NCI-H510A treated with DMSO at 0.1 percent for 48 hours (cell line): ENCODE measurements around the gene WDR53.
"Not testable (repeated sequence)": the region's sequence is repeated elsewhere in the genome, so short reads cannot be mapped to it uniquely, and the experiment has no call there.

Experiments used
- DNase-seq: peaks from one replicate; lab custom pipeline; 2025; lab: John Stamatoyannopoulos, UW

WDR53 gene

GRCh38 chr3:196558476-196558875 is 9.9 kb downstream of the WDR53 start:
- no peak for DNase-seq

DNA sequence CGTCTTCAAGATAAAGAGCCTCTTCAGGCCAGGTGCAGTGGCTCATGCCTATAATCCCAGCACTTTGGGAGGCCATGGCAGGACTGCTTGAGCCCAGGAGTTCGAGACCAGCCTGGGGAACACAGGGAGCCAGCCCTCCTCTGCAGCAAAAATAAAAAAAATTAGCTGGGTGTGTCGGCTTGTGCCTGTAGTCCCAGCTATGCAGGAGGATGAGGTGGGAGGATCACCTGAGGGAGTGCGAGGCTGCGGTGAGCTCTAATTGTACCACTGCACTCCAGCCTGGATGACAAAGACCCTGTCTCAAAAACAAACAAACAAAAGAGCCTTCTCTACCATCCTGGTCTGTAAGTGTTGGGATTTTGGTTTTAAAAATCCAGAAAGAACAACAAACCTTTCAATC is 11.1 kb downstream of the WDR53 start:
- DNase-seq: no peak

- no peak for DNase-seq
Measured at GRCh38 chr3:196555295-196555694, 13.1 kb downstream of the WDR53 start.

- no peak for DNase-seq
Measured at GRCh38 chr3:196554205-196554604, 14.1 kb downstream of the WDR53 start.

- DNase-seq: no peak
Measured at GRCh38 chr3:196553551-196553950, 14.8 kb downstream of the WDR53 start.

DNA sequence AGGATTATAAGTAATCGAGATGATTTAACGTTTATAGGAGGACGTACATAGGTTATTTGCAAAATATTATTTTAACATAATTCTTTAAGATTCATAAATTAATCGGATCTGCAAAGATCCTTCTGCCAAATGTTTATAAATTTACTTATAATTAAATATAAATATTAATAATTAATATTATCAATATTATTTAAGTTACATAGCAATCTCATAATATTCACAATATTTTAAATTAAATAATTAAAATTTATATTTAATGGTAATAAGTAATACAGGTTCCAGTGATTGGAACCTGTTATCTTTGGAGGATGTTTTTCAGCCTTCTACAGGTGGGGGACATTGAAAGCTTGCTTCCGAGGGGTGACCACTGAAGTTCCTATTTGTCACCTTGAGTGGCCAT is 16.1 kb downstream of the WDR53 start:
- no peak for DNase-seq

- DNase-seq: not testable (repeated sequence)
Measured at GRCh38 chr3:196550172-196550571, 18.2 kb downstream of the WDR53 start.

- not testable (repeated sequence) for DNase-seq
Measured at GRCh38 chr3:196549312-196549711, 19.0 kb downstream of the WDR53 start.

- no peak for DNase-seq
Measured at GRCh38 chr3:196547067-196547466, 21.3 kb downstream of the WDR53 start.

DNA sequence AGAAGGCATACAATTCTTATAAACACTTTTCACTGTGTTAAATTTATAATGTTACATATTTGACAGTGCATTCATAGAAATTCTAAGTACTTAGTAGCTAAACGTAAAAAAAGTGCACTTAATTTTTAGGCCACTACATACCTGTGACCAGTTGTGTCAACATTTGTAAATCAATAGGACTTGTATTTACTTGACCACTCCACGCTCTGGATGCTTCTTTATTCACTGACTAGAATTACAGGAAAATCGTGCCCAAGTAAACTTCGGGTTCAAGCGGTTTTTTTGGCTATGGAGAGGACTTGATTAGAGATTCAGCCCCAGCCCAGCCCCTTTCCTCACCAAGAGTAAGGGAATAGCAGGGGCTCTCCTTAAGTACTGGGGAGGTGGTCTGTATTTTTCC is 21.8 kb downstream of the WDR53 start:
- no peak for DNase-seq

- DNase-seq: no peak
Measured at GRCh38 chr3:196544491-196544992, 23.8 kb downstream of the WDR53 start.

DNA sequence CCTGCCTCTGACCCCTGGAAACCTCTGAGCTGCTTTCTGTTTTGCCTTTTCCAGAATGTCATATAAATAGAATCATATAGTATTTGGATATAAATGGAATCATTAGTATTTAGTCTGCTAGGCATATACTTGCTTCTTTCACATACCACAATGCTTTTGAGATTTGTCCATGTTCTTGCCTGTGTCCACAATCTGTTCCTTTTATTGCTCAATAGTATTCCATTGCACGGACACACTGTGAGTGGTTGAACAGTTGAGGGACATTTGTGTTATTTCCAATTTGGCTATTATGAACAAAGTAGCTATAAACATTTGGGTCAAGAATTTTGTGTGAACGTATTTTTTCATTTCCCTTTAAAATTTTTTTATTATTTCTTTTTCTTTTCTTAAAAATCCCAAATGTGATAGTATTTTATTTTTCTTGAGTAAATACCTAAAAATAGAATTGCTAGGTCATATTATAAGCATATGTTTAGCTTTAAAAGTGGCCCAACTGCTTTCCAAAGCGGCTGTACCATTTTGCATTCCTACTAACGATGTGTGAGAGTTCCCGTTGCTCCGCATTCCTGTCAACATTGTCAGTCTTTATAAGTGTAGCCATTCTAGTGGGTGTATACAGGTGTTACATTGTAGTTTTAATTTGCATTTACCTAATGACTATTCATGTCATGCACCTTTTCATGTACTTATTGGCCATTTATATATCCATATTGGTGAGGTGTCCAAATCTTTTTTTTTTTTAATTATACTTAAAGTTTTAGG is 26.5 kb downstream of the WDR53 start:
- no peak for DNase-seq

GRCh38 chr3:196537319-196537984 is 30.9 kb downstream of the WDR53 start:
- DNase-seq: peak; percentile 15

GRCh38 chr3:196533260-196533681 is 35.1 kb downstream of the WDR53 start:
- DNase-seq: no peak

GRCh38 chr3:196531418-196531817 is 36.9 kb downstream of the WDR53 start:
- no peak for DNase-seq

DNA sequence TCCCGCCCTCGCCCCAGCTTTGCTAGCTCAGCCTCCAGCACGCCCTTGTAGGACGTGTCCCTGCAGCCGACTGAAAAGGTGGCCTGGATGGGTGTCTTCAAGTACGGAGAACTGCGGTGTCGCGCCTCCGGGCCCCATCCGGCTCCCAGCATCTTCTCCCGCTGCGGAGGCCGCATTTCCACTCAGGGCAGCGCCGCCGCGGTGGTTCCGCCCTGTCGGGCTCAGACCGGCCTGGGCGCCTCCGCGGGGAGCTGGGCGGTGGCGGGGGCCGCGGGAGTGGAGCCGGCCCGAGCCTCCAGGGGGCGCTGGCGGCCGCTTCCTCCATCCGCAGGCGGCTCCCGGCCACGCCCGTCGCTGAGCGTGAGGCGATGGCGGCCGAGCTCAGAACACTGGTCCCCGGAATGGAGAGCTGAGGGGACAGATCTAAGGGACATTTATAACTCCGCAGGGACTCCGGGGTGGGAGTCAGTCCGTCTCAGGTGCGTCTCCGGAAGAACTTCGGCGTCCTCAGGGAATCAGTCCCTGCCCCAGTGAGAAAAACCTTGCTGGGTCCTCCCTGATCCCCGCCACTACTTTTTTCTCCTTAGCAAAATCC is 39.6 kb downstream of the WDR53 start:
- peak; percentile 51 for DNase-seq

GRCh38 chr3:196525141-196525540 is 43.2 kb downstream of the WDR53 start:
- DNase-seq: no peak

- DNase-seq: no peak
Measured at GRCh38 chr3:196524527-196524926, 43.8 kb downstream of the WDR53 start.

DNA sequence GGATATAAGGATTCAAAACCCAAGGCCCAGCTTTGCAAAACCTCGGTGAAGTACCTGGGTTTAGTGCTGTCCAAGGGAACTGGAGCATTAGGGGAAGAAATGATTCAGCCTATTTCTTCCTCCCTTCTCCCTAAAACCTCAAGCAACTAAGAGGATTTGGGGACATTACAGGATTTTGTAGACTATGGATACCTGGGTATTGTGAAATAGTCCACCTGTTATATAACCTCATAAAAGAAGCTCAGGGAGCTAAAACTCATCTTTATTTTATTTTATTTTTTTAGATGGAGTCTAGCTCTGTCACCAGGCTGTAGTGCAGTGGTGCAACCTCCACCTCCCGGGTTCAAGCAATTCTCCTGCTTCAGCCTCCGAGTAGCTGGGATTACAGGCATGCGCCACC is 44.5 kb downstream of the WDR53 start:
- no peak for DNase-seq

GRCh38 chr3:196521291-196521690 is 47.1 kb downstream of the WDR53 start:
- not testable (repeated sequence) for DNase-seq

DNA sequence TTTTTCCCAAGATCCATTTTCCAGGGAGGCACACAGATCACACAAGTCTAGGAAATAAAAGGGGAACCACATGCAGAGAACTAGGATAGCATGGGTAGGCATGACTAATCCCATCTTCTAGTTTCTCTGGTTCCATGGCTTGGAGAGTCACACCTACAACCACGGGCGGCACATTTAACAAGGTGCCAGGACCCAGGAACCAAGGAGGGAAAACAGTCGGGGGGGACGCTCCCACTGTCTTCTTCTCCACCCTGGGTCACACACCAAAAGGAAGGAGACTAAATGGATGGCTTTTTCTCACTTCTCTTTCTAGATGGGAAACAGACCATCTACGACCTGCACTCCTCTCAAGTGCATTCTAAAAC is 48.7 kb downstream of the WDR53 start:
- DNase-seq: no peak

- no peak for DNase-seq
Measured at GRCh38 chr3:196518966-196519717, 49.2 kb downstream of the WDR53 start.
